ENCODE measurements around the gene INSIG1. TPM values are rescaled to one million over a fixed set of nuclear protein-coding genes. Genes with fewer than 3 reads are reported as not detected.

INSIG1 gene
- total and polyA plus RNA-seq, 12 donors: 5.9 to 16.3 (median 12.1) TPM

DNA sequence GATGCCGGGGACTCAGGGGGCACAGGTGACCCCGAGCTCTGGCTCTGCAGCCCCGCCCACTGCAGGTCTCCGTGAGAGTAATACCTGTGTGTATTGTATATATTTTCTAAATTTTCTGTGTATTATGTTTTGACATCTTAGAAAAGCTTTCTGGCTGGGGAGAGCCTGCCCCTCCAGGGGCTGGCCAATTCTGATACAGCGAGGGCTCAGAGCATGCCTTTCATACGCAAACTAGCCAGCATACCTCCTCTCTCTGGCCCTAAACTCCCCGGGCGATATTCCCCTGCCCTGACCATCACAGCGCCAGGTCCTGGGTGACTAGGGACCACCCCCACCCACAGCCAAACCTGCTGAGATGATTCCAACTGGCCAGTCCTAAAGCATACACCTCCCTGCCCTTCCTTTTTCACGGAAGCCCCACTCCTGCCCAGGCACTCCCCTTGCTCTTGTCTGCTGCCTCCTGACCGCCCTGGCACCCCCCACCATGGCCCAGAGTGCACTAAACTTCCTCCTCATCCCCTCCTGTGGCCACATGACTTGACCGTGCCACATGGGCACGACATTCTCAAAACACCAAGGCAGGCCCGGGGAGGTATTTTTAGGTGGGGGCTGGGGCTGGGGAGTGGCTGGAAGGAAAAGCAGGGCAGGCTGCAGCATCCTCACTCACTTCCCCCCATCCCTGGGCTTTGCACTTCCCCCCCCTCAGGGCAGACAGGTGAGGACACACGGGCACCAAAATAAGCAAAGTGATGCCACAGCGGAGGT lies 61.5 kb downstream of the INSIG1 start:
- H3K4me3 ChIP-seq: no peak overlapping the region
- intact Hi-C loops (cut with DNase I): no loop called here
- no peak for TF ChIP-seq CTCF (IDR thresholded peaks at IDR 0.05)
- H3K27ac ChIP-seq: no peak overlapping the region
- DNase-seq: no peak
- 56 to 63% methylated on average over 16 of the region's 16 CpGs for WGBS, 2 donors
- no peaks in the 10 kb centered on the region for H3K9me3 ChIP-seq
- no peak for ATAC-seq
- H3K4me1 ChIP-seq: peaks cover 0 to 12% (median 0%) of the 10 kb centered on the region in 9 donors
- H3K36me3 ChIP-seq: no peaks in the 10 kb centered on the region
- peaks cover 4 to 89% (median 86%) of the 10 kb centered on the region in 7 donors for H3K27me3 ChIP-seq

Other genes starting within 250 kb of the INSIG1 start
- not detected for gene HTR5A, start 227.6 kb upstream of the INSIG1 start, total RNA-seq
- not detected for gene HTR5A, start 227.6 kb upstream of the INSIG1 start, polyA plus RNA-seq
- under 1 TPM in 2 of 10 donors, not detected in 8; 0.07 to 0.08 TPM for gene EN2, start 160.3 kb downstream of the INSIG1 start, total RNA-seq
- gene EN2, start 160.3 kb downstream of the INSIG1 start, polyA plus RNA-seq: under 1 TPM; 0.01 to 0.07 TPM
- gene CNPY1, start 248.7 kb downstream of the INSIG1 start, total RNA-seq: not detected
- gene CNPY1, start 248.7 kb downstream of the INSIG1 start, polyA plus RNA-seq: not detected